Measurements from ENCODE around the gene RALGPS1.

RALGPS1 gene

GRCh38 chr9:127138444-127138843, 223.9 kb downstream of the RALGPS1 start:
- H2AFZ ChIP-seq (ENCODE audit: low read length), result no peak overlapping the region
- H4K20me1 ChIP-seq (ENCODE audit: insufficient read depth, low read length), result no peaks in the 10 kb centered on the region
- H3K9me3 ChIP-seq (replicated peaks; ENCODE audit: insufficient read depth, low read length), result no peaks in the 10 kb centered on the region
- no peaks in the 10 kb centered on the region for H3K36me3 ChIP-seq (replicated peaks; ENCODE audit: insufficient read depth, low read length)
- H3K9me2 ChIP-seq (replicated peaks; ENCODE audit: insufficient read depth, low read length), result no peaks in the 10 kb centered on the region
- TF ChIP-seq CTCF (IDR thresholded peaks at IDR 0.05; ENCODE audit: low read length), result no peak
- no peak for TF ChIP-seq EZH2phosphoT487 (IDR thresholded peaks at IDR 0.05; ENCODE audit: low read length)
- no peak for TF ChIP-seq EZH2 (optimal IDR thresholded peaks at IDR 0.05; ENCODE audit: low read depth, low read length)
- H3K27me3 ChIP-seq (replicated peaks; ENCODE audit: insufficient read depth, low read length), result no peaks in the 10 kb centered on the region
- no peaks in the 10 kb centered on the region for H3F3A ChIP-seq (ENCODE audit: insufficient read depth, low read length)
- H3K79me2 ChIP-seq (ENCODE audit: low read length), result no peaks in the 10 kb centered on the region
- DNase-seq, result no peak
- no peak overlapping the region for H3K27ac ChIP-seq (ENCODE audit: low read length)
- H3K4me2 ChIP-seq (ENCODE audit: low read depth, low read length), result no peak overlapping the region
- no peak overlapping the region for H3K9ac ChIP-seq (ENCODE audit: low read length)
- H3K4me1 ChIP-seq (ENCODE audit: low read length), result no peaks in the 10 kb centered on the region
- no peak overlapping the region for H3K4me3 ChIP-seq (ENCODE audit: low read length)

- no peaks in the 10 kb centered on the region for H3K79me2 ChIP-seq (ENCODE audit: low read length)
- no peak overlapping the region for H2AFZ ChIP-seq (ENCODE audit: low read length)
- no peak overlapping the region for H3K27ac ChIP-seq (ENCODE audit: low read length)
- H3K9ac ChIP-seq (ENCODE audit: low read length), result no peak overlapping the region
- no peaks in the 10 kb centered on the region for H3F3A ChIP-seq (ENCODE audit: insufficient read depth, low read length)
- TF ChIP-seq EZH2 (optimal IDR thresholded peaks at IDR 0.05; ENCODE audit: low read depth, low read length) (no peak), CTCF (IDR thresholded peaks at IDR 0.05; ENCODE audit: low read length) (no peak)
- H3K4me1 ChIP-seq (ENCODE audit: low read length), result no peaks in the 10 kb centered on the region
- no peaks in the 10 kb centered on the region for H3K36me3 ChIP-seq (replicated peaks; ENCODE audit: insufficient read depth, low read length)
- H3K9me2 ChIP-seq (replicated peaks; ENCODE audit: insufficient read depth, low read length), result no peaks in the 10 kb centered on the region
- no peaks in the 10 kb centered on the region for H3K9me3 ChIP-seq (replicated peaks; ENCODE audit: insufficient read depth, low read length)
- H3K4me2 ChIP-seq (ENCODE audit: low read depth, low read length), result no peak overlapping the region
- H3K4me3 ChIP-seq (ENCODE audit: low read length), result no peak overlapping the region
- no peak for DNase-seq
- H3K27me3 ChIP-seq (replicated peaks; ENCODE audit: insufficient read depth, low read length), result no peaks in the 10 kb centered on the region
- no peaks in the 10 kb centered on the region for H4K20me1 ChIP-seq (ENCODE audit: insufficient read depth, low read length)
These were observed 224.6 kb downstream of the RALGPS1 start for GRCh38 chr9:127139071-127139731.

GRCh38 chr9:127139775-127140174, 225.2 kb downstream of the RALGPS1 start:
- no peak for DNase-seq
- H3K79me2 ChIP-seq (ENCODE audit: low read length), result no peaks in the 10 kb centered on the region
- TF ChIP-seq CTCF (IDR thresholded peaks at IDR 0.05; ENCODE audit: low read length), result no peak
- no peak for TF ChIP-seq EZH2phosphoT487 (IDR thresholded peaks at IDR 0.05; ENCODE audit: low read length)
- TF ChIP-seq EZH2 (optimal IDR thresholded peaks at IDR 0.05; ENCODE audit: low read depth, low read length), result no peak
- no peaks in the 10 kb centered on the region for H3K36me3 ChIP-seq (replicated peaks; ENCODE audit: insufficient read depth, low read length)
- no peaks in the 10 kb centered on the region for H3K4me1 ChIP-seq (ENCODE audit: low read length)
- H2AFZ ChIP-seq (ENCODE audit: low read length), result no peak overlapping the region
- no peaks in the 10 kb centered on the region for H3K9me2 ChIP-seq (replicated peaks; ENCODE audit: insufficient read depth, low read length)
- no peaks in the 10 kb centered on the region for H3K9me3 ChIP-seq (replicated peaks; ENCODE audit: insufficient read depth, low read length)
- no peak overlapping the region for H3K9ac ChIP-seq (ENCODE audit: low read length)
- H4K20me1 ChIP-seq (ENCODE audit: insufficient read depth, low read length), result no peaks in the 10 kb centered on the region
- no peak overlapping the region for H3K4me3 ChIP-seq (ENCODE audit: low read length)
- H3K27me3 ChIP-seq (replicated peaks; ENCODE audit: insufficient read depth, low read length), result no peaks in the 10 kb centered on the region
- no peaks in the 10 kb centered on the region for H3F3A ChIP-seq (ENCODE audit: insufficient read depth, low read length)
- no peak overlapping the region for H3K27ac ChIP-seq (ENCODE audit: low read length)
- no peak overlapping the region for H3K4me2 ChIP-seq (ENCODE audit: low read depth, low read length)
